Activated CD8-positive, alpha-beta T cell treated with anti-CD3 and anti-CD28 coated beads for 36 hours (primary cell): ENCODE results near the gene B3GALT4. TPM values are rescaled to one million over a fixed set of nuclear protein-coding genes. Genes with fewer than 3 reads are reported as not detected.

Source experiments
- ATAC-seq: fragments of 200-7000 bp; cut with Tn5 transposase; one replicate; pipeline ENCODE4 v1.10.0; 2021; ENCODE audit warnings: mild to moderate bottlenecking, moderate library complexity
- CTCF ChIA-PET: fragments of 350-600 bp; sonication (Branson Sonifier 250); formaldehyde crosslinking; loops from one replicate; lab custom pipeline; 2021; ENCODE audit warnings: antibody characterized with exemption; lab: Charles Lee
- POLR2A ChIA-PET: fragments of 350-600 bp; sonication (Branson Sonifier 250); formaldehyde crosslinking; loops from one replicate; lab custom pipeline; 2021; ENCODE audit warnings: antibody characterized with exemption; lab: Charles Lee
- DNase-seq: peaks from one replicate; pipeline ENCODE4 v3.0.0-alpha.2; 2020
- H3K27ac Mint-ChIP-seq: one replicate; pipeline ENCODE4 v1.8.0; 2021; ENCODE audit warnings: mild to moderate bottlenecking, mixed read lengths
- H3K27me3 Mint-ChIP-seq: one replicate; pipeline ENCODE4 v1.8.0; 2021; ENCODE audit warnings: mixed read lengths
- H3K36me3 Mint-ChIP-seq: one replicate; pipeline ENCODE4 v1.8.0; 2021; ENCODE audit warnings: low read depth, mixed read lengths
- H3K4me1 Mint-ChIP-seq: one replicate; pipeline ENCODE4 v1.8.0; 2021; ENCODE audit warnings: low read depth, mixed read lengths
- H3K4me3 Mint-ChIP-seq: one replicate; pipeline ENCODE4 v1.8.0; 2021; ENCODE audit warnings: mild to moderate bottlenecking, moderate library complexity, mixed read lengths
- H3K9me3 Mint-ChIP-seq: one replicate; pipeline ENCODE4 v1.8.0; 2021; ENCODE audit warnings: mixed read lengths
- intact Hi-C: fragments of 100-400 bp; cut with micrococcal nuclease; formaldehyde crosslinking; loops from one replicate; pipeline ENCODE4 v1.10.0; 2022
- total RNA-seq, 2 experiments: library from RNA; stranded (reverse); gene quantifications; one replicate each; pipeline ENCODE4 v1.2.3, GENCODE V29; 2021
- TF ChIP-seq, protein P1 (sequence below): fragments of 200-600 bp; IDR thresholded peaks from one replicate; pipeline ENCODE4 v1.8.0; 2022; ENCODE audit warnings: antibody characterized with exemption, mild to moderate bottlenecking

The B3GALT4 gene
- total RNA-seq, 2 experiments from 2014 or later = 3.6 to 4.2 TPM

DNA sequence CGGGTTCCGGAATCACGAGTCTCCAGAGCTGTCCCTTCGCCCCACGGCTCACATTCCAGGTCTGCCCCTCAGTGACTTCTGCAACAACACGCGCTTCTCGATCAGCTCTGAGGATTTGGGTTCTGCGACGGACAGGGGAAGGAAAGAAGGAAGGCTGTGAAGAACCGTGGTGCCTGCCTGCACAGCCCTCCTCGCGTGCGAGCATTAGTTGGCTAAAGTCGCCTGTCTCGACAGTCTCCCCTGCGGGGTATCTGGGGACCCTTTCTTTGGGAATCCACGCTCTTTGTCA, 28.3 kb upstream of the B3GALT4 start:
- H3K4me1 Mint-ChIP-seq = peaks cover 34% of the 10 kb centered on the region
- peaks cover 28% of the 10 kb centered on the region for H3K36me3 Mint-ChIP-seq
- ATAC-seq = peak; percentile 17
- DNase-seq = no peak
- intact Hi-C loops = loop anchor here (2.0 to 10.0 kb wide), 4 partner anchors 36 to 244 kb away; partner anchors contain the start of gene HLA-DOA
- peak overlapping the region; percentile 97 for H3K27ac Mint-ChIP-seq
- H3K4me3 Mint-ChIP-seq = peak overlapping the region; percentile 92
- CTCF ChIA-PET = interaction anchor here (0.6 to 5.2 kb wide), 46 partner anchors 10 to 356 kb away, joined by 3 to 75 read pairs (median 6); partner anchors contain the start of genes B3GALT4, HLA-DMA, HLA-DPB1 and HSD17B8
- TF ChIP-seq, protein P1, sequence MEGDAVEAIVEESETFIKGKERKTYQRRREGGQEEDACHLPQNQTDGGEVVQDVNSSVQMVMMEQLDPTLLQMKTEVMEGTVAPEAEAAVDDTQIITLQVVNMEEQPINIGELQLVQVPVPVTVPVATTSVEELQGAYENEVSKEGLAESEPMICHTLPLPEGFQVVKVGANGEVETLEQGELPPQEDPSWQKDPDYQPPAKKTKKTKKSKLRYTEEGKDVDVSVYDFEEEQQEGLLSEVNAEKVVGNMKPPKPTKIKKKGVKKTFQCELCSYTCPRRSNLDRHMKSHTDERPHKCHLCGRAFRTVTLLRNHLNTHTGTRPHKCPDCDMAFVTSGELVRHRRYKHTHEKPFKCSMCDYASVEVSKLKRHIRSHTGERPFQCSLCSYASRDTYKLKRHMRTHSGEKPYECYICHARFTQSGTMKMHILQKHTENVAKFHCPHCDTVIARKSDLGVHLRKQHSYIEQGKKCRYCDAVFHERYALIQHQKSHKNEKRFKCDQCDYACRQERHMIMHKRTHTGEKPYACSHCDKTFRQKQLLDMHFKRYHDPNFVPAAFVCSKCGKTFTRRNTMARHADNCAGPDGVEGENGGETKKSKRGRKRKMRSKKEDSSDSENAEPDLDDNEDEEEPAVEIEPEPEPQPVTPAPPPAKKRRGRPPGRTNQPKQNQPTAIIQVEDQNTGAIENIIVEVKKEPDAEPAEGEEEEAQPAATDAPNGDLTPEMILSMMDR = peak; percentile 65
- POLR2A ChIA-PET = interaction anchor here (0.5 to 5.2 kb wide), 25 partner anchors 9 to 395 kb away, joined by 3 to 53 read pairs (median 6); partner anchors contain the start of genes B3GALT4, COL11A2, HSD17B8 and PSMB9
- H3K27me3 Mint-ChIP-seq = no peaks in the 10 kb centered on the region
- no peaks in the 10 kb centered on the region for H3K9me3 Mint-ChIP-seq

DNA sequence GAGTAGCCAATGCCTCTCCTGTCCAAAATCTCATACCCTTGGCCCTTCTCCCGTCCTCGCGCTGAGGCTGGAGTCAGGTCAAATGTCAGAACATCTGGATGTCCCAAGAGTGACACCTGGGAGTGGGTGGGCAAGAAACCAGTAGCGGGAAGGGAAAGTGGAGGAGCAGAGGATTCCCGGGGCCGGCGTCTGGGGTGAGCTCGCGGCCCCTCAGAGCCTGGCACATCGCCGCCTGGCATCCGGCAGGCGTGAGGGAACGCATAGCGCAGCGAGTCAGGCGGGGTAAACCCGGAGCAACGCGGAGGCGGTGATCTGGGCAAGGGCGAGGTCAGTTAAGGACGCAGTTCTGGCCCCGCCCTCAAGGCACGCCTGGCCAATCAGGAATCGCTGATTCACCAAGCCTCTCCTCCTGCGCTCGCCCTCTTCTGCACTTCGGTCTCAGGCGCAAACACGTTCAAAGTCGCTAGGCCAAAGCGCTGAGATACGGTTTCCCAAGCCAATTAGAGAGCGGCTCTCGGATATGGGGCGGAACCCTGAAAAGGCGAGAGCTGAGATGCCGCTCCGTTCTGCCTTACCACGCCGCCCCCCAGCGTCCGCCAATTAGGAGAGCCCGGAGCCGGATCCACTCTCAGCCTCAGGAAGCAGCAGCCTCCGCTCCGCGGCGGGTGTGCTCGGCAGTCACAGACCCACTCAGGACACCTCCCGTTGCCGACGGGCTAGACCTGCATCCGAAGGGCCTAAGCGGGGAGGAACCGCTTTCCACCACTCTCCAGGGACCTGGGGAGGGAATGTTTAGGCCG, 27.8 kb upstream of the B3GALT4 start:
- ChIA-PET CTCF (interaction anchor here (0.6 to 5.2 kb wide), 48 partner anchors 10 to 357 kb away, joined by 3 to 75 read pairs (median 6); partner anchors contain the start of genes B3GALT4, HLA-DMA, HLA-DPB1 and HSD17B8), POLR2A (interaction anchor here (0.5 to 5.2 kb wide), 30 partner anchors 9 to 445 kb away, joined by 3 to 53 read pairs (median 6); partner anchors contain the start of genes B3GALT4, COL11A2, HSD17B8 and RING1)
- Mint-ChIP-seq H3K4me1 (peaks cover 34% of the 10 kb centered on the region), H3K27ac (peak overlapping the region; percentile 97), H3K27me3 (no peaks in the 10 kb centered on the region), H3K36me3 (peaks cover 28% of the 10 kb centered on the region), H3K4me3 (peak overlapping the region; percentile 92), H3K9me3 (no peaks in the 10 kb centered on the region)
- TF ChIP-seq, protein P1 = no peak
- ATAC-seq (peak; percentile 91), DNase-seq (peak; percentile 99)
- intact Hi-C loops = loop anchor here (2.0 to 10.0 kb wide), 4 partner anchors 37 to 244 kb away; partner anchors contain the start of gene HLA-DOA

DNA sequence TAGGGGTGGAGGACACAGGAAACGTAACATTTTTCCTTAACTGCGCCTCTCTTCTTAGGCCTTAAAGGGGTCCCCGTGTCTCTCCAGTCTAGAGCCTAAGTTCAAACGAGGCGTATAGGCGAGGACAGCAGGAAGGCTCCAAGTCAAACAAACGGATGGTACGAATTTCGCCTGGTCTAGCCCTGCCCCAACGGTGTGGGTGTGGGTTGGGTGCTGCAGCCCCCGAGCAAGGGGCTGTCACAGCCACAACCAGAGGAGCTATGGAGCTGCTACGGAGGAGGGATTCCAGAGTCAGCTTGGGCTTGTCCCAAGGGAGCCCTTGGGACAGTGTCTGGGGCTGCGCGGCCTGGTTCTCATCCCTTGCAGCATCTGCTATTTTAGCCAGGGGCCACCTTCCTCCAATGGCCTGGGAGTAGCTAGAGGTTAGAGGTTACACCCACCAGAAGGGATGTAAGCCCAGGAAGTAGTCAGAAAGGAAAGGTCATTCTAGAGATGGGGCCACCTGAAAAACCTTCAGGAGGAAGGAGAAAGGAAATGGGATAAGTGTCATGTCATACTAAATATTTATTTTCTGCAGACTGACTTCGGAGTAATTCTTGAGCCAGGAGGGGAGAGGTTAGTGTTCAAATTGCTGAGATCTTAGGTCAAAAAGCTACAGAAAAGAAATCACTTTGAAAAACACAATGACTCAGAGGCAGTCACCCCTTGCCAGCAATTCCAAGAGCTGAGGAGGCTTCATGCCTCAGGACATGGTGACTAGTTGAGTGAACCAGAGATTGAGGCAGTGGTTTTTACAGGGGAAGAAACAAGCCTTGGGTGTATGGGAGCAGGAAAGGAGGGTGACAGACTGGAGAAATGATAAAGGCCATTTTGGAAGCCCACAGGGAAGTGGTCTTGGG, 26.9 kb upstream of the B3GALT4 start:
- POLR2A ChIA-PET = interaction anchor here (0.5 to 5.2 kb wide), 19 partner anchors 9 to 445 kb away, joined by 3 to 53 read pairs (median 6); partner anchors contain the start of genes B3GALT4, HSD17B8, RING1 and RPS18
- peak; percentile 28 for DNase-seq
- Mint-ChIP-seq H3K4me3 (peak overlapping the region; percentile 92), H3K27ac (peak overlapping the region; percentile 95), H3K4me1 (peaks cover 34% of the 10 kb centered on the region), H3K27me3 (no peaks in the 10 kb centered on the region), H3K9me3 (no peaks in the 10 kb centered on the region), H3K36me3 (peaks cover 28% of the 10 kb centered on the region)
- no peak for ATAC-seq
- TF ChIP-seq, protein P1 = no peak
- CTCF ChIA-PET = interaction anchor here (0.6 to 5.2 kb wide), 20 partner anchors 12 to 266 kb away, joined by 3 to 75 read pairs (median 8); partner anchors contain the start of genes RING1, RPS18, RXRB and SLC39A7
- intact Hi-C loops = loop anchor here (2.0 to 10.0 kb wide), 4 partner anchors 38 to 245 kb away; partner anchors contain the start of gene HLA-DOA

DNA sequence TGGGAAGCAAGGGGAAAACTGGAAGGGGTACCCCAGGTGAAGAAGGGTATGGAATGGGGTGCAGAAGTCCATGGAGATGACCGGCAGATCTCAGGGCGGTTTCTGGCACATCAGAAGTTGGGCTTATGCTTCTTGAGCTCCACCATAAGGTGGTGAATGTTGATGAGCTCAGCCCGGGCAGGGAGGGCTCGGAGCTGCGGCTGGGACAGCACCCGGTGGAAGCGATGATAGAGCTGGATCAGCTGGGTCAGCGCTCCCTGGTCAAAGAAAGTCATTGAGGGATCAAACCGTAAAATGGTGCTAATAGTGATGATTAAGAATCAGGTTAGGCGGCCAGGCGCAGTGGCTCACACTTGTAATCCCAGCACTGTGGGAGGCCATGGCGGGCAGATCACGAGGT, 26.2 kb upstream of the B3GALT4 start:
- TF ChIP-seq, protein P1 = no peak
- no peak for DNase-seq
- CTCF ChIA-PET = interaction anchor here (0.8 to 4.7 kb wide), 7 partner anchors 20 to 266 kb away, joined by 3 to 75 read pairs (median 5); partner anchors contain the start of genes RPS18, RXRB, SLC39A7 and VPS52
- intact Hi-C loops = no loop called here
- Mint-ChIP-seq H3K27ac (peak overlapping the region; percentile 95), H3K4me1 (peaks cover 34% of the 10 kb centered on the region), H3K4me3 (peak overlapping the region; percentile 92), H3K36me3 (peaks cover 31% of the 10 kb centered on the region), H3K27me3 (no peaks in the 10 kb centered on the region), H3K9me3 (no peaks in the 10 kb centered on the region)
- POLR2A ChIA-PET = interaction anchor here (1.0 to 5.2 kb wide), 13 partner anchors 8 to 444 kb away, joined by 3 to 53 read pairs (median 6); partner anchors contain the start of genes B3GALT4, RING1, RPS18 and VPS52
- no peak for ATAC-seq
